Choroid plexus epithelial cell (primary cell): ENCODE results near the gene SGPP2.

Experiments used
- DNase-seq: peaks from one replicate; pipeline ENCODE4 v3.0.0-alpha.2; 2010; ENCODE audit warnings: low read depth
- H3K4me3 ChIP-seq: 2 replicates; pipeline ENCODE4 v1.5.1; 2011; ENCODE audit warnings: low read depth, mild to moderate bottlenecking, control low read depth, low read length, moderate library complexity
- CTCF ChIP-seq: conservative IDR thresholded peaks from 2 replicates; pipeline ENCODE4 v1.5.1; 2011; ENCODE audit warnings: low read depth, mild to moderate bottlenecking, control low read depth, inconsistent platforms, low read length, moderate library complexity

The SGPP2 gene

GRCh38 chr2:222561817-222562645, 137.7 kb downstream of the SGPP2 start:
- DNase-seq = peak; percentile 73
- peak; percentile 83 for TF ChIP-seq CTCF
- H3K4me3 ChIP-seq = no peak overlapping the region

- H3K4me3 ChIP-seq = no peak overlapping the region
- DNase-seq = no peak
- TF ChIP-seq CTCF = no peak
Measured at GRCh38 chr2:222563106-222563718, 138.9 kb downstream of the SGPP2 start.

- TF ChIP-seq CTCF = no peak
- no peak overlapping the region for H3K4me3 ChIP-seq
- no peak for DNase-seq
Measured at GRCh38 chr2:222563936-222564335, 139.6 kb downstream of the SGPP2 start.

GRCh38 chr2:222566229-222566628, 141.9 kb downstream of the SGPP2 start:
- no peak overlapping the region for H3K4me3 ChIP-seq
- TF ChIP-seq CTCF = no peak
- DNase-seq = no peak

- no peak for TF ChIP-seq CTCF
- H3K4me3 ChIP-seq = no peak overlapping the region
- DNase-seq = peak; percentile 92
Measured at GRCh38 chr2:222568865-222569264, 144.5 kb downstream of the SGPP2 start.

GRCh38 chr2:222569826-222570225, 145.5 kb downstream of the SGPP2 start:
- peak; percentile 19 for DNase-seq
- no peak overlapping the region for H3K4me3 ChIP-seq
- no peak for TF ChIP-seq CTCF
